Prostate gland (tissue), 2 donors: ENCODE measurements around the gene GTPBP6. TPM values are rescaled to one million over a fixed set of nuclear protein-coding genes. Genes with fewer than 3 reads are reported as not detected.
A peak's percentile ranks its signal among the peaks of the same experiment; 100 is the strongest.

Experiments
- DNase-seq: peaks from one replicate; pipeline ENCODE4 v3.0.0-alpha.2; 2019; ENCODE audit warnings: low spot score
- H3K27ac ChIP-seq, 2 donors: fragments of 200-600 bp; sonication (generic); 2 replicates each; pipeline ENCODE4 v1.5.1; 2017 to 2019
- H3K27me3 ChIP-seq: fragments of 200-600 bp; sonication (generic); replicated peaks from 2 replicates; pipeline ENCODE4 v1.5.1; 2019; ENCODE audit not compliant: insufficient read depth
- H3K36me3 ChIP-seq, 2 donors: fragments of 200-600 bp; sonication (generic); 1 replicate in 1 of 2; 2 replicates in 1 of 2; pipeline versions ENCODE4 v1.5.1 to v1.8.1; 2017 to 2019
- H3K4me1 ChIP-seq: fragments of 200-600 bp; sonication (generic); replicated peaks from 2 replicates; pipeline ENCODE4 v1.5.1; 2019
- H3K4me3 ChIP-seq, 2 donors: fragments of 200-600 bp; sonication (generic); 2 replicates each; pipeline ENCODE4 v1.5.1; 2017 to 2019
- H3K9me3 ChIP-seq: fragments of 200-600 bp; sonication (generic); 2 replicates; pipeline ENCODE4 v1.5.1; 2017
- POLR2A ChIP-seq: fragments of 450-650 bp; IDR thresholded peaks from one replicate; pipeline ENCODE4 v1.6.1; 2016; ENCODE audit warnings: antibody characterized with exemption, mild to moderate bottlenecking
- POLR2AphosphoS5 ChIP-seq: sonication (generic); formaldehyde crosslinking; IDR thresholded peaks from one replicate; pipeline ENCODE4 v1.6.1; 2017; ENCODE audit warnings: antibody characterized with exemption
- WGBS: methylation state at CpG from one replicate; pipeline ENCODE4 v1.1.5; 2018; 5-methylcytosine and 5-hydroxymethylcytosine counted together
- intact Hi-C: fragments of 100-400 bp; cut with DNase I; formaldehyde crosslinking; loops from one replicate; pipeline ENCODE4 v1.14.2; 2022
- total RNA-seq, 2 donors: library from RNA; depleted of rRNA; stranded (reverse); fragments of >200 nt; gene quantifications; one replicate each; pipeline ENCODE4 v1.1.0, GENCODE V29; 2016
- TF ChIP-seq, protein P1 (sequence below), 4 experiments: fragments of 200-600 bp in 2 of 4; fragments of 450-650 bp in 2 of 4; sonication (generic) in 2 of 4; IDR thresholded peaks; 1 replicate in 3 of 4; 2 replicates in 1 of 4; pipeline ENCODE4 v1.5.1; 2016 to 2019; ENCODE audit warnings: antibody characterized with exemption in 4 of 4, mild to moderate bottlenecking in 2 of 4, moderate library complexity in 2 of 4

The GTPBP6 gene
- total RNA-seq, 2 donors from 2014 or later: 43.9 to 69.6 TPM

- WGBS: 2% methylated on average over 15 of the region's 41 CpGs
- intact Hi-C loops: no loop called here
Measured at GRCh38 chrX:319579-320125, 1.1 kb upstream of the GTPBP6 start.

DNA sequence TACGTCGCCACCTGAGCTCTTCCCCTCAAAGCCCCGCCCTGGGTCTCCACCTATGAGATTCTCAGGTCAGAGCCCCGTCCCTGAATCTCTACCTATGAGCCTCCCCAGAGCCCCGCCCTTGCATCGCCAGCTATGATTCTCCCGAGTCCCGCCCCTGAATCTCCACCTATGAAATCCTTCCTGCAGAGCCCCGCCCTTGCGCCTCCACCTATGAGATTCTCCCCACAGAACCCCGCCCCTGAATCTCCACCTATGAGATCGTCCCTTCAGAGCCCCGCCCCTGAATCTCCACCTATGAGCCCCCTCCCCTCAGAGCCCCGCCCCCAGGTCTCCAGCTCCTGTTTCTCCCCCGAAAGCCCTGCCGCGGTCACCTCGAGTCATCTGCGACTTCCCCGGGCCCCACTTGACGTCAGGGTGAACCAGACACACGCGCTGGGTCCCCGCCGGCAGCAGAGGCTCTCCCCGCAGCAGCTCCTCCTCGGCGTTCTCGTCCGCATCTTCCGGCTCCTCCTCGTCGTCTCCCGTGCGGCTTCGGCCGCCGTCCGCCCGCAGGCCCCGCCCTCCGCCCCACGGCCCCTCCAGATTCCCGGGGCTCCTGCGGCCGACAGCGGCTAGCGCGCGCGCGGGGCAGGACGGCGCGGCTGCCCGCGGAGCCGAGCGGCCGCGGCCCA, 393 bp downstream of the GTPBP6 start:
- Histone ChIP-seq H3K4me3 (peak overlapping the region; percentile 96 to 97), H3K4me1 (peaks cover 4% of the 10 kb centered on the region), H3K27ac (peak overlapping the region; percentile 93 to 96), H3K36me3 (no peaks in the 10 kb centered on the region), H3K9me3 (no peaks in the 10 kb centered on the region), H3K27me3 (no peaks in the 10 kb centered on the region)
- TF ChIP-seq POLR2AphosphoS5: peak; percentile 10
- peak; percentile 59 for TF ChIP-seq POLR2A
- TF ChIP-seq, protein P1, sequence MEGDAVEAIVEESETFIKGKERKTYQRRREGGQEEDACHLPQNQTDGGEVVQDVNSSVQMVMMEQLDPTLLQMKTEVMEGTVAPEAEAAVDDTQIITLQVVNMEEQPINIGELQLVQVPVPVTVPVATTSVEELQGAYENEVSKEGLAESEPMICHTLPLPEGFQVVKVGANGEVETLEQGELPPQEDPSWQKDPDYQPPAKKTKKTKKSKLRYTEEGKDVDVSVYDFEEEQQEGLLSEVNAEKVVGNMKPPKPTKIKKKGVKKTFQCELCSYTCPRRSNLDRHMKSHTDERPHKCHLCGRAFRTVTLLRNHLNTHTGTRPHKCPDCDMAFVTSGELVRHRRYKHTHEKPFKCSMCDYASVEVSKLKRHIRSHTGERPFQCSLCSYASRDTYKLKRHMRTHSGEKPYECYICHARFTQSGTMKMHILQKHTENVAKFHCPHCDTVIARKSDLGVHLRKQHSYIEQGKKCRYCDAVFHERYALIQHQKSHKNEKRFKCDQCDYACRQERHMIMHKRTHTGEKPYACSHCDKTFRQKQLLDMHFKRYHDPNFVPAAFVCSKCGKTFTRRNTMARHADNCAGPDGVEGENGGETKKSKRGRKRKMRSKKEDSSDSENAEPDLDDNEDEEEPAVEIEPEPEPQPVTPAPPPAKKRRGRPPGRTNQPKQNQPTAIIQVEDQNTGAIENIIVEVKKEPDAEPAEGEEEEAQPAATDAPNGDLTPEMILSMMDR (IDR thresholded peaks at IDR 0.05): no peak
- intact Hi-C loops: no loop called here
- DNase-seq: peak; percentile 99
- WGBS: under 1% methylated on average over 59 of the region's 61 CpGs

More at GRCh38 chrX:319579-320125, 1.1 kb upstream of the GTPBP6 start:
- no peaks in the 10 kb centered on the region for H3K36me3 ChIP-seq
- H3K27ac ChIP-seq: peak overlapping the region; percentile 82 to 84
- no peaks in the 10 kb centered on the region for H3K9me3 ChIP-seq
- DNase-seq: no peak
- peak overlapping the region; percentile 96 to 97 for H3K4me3 ChIP-seq
- no peaks in the 10 kb centered on the region for H3K27me3 ChIP-seq
- peaks cover 4% of the 10 kb centered on the region for H3K4me1 ChIP-seq
- TF ChIP-seq POLR2AphosphoS5: no peak

DNA sequence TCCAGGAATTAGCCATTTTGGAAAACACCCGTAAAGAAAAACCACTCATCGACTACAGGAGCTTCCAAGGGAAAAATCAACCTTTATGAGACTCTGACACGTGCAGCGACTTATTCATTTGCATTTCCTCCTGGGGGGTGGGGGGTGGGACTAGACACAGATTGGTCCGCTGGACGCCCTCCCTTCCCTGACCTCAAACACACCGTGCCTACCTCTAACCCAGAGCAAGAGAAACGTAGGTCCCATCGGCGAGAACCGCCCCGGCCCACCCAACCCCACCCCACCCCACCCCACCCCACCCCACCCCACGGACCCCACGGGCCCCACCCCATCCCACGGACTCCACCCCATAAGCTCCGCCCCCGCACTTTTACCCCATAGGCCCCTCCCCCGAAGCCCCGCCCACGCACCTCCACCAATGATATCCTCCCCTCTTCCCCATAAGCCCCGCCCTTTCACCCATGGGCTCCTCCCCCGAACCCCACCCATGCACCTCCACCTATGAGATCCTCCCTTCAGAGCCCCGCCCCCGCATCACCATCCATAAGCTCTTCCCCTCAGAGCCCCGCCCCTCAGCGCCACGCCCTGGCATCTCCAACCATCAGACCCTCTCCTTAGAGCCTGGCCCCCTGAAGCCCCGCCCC, 1.1 kb downstream of the GTPBP6 start:
- TF ChIP-seq POLR2AphosphoS5: no peak
- TF ChIP-seq, protein P1 (IDR thresholded peaks at IDR 0.05): no peak
- no peak for TF ChIP-seq POLR2A
- Histone ChIP-seq H3K4me3 (peak overlapping the region; percentile 96 to 97), H3K36me3 (peaks cover 4 to 5% of the 10 kb centered on the region in 2 donors), H3K9me3 (no peaks in the 10 kb centered on the region), H3K27ac (peak overlapping the region; percentile 93 to 96), H3K27me3 (no peaks in the 10 kb centered on the region), H3K4me1 (peaks cover 4% of the 10 kb centered on the region)
- intact Hi-C loops: no loop called here
- WGBS: 47% methylated on average over 24 of the region's 28 CpGs
- DNase-seq: no peak

- 90% methylated on average over 49 of the region's 50 CpGs for WGBS
- TF ChIP-seq POLR2AphosphoS5 (no peak), POLR2A (no peak)
- TF ChIP-seq, protein P1 (IDR thresholded peaks at IDR 0.05): no peak
- Histone ChIP-seq H3K27ac (no peak overlapping the region), H3K36me3 (peaks cover 4 to 5% of the 10 kb centered on the region in 2 donors), H3K4me3 (no peak overlapping the region), H3K27me3 (no peaks in the 10 kb centered on the region), H3K4me1 (peaks cover 4% of the 10 kb centered on the region), H3K9me3 (no peaks in the 10 kb centered on the region)
- no peak for DNase-seq
- intact Hi-C loops: no loop called here
Measured at GRCh38 chrX:316351-317325, 2.0 kb downstream of the GTPBP6 start.
